Measurements from ENCODE around the gene DCLRE1B. TPM values are rescaled to one million over a fixed set of nuclear protein-coding genes. Genes with fewer than 3 reads are reported as not detected.

The DCLRE1B gene
- total and polyA plus RNA-seq, 8 donors, result 0.68 to 2.7 (median 1.3) TPM

GRCh38 chr1:113928941-113929749 is 24.0 kb downstream of the DCLRE1B start, which contains the start of gene HIPK1:
Gene HIPK1 (plus strand): TSS chr1:113929324.
- no peak for TF ChIP-seq CTCF (IDR thresholded peaks at IDR 0.05)
- FAIRE-seq (no peak), ATAC-seq (peak; percentile 88 to 92 (median 90)), DNase-seq (peak; percentile 91 to 96 (median 94))
- Histone ChIP-seq H3K36me3 (no peaks in the 10 kb centered on the region), H3K27me3 (no peaks in the 10 kb centered on the region), H3K4me1 (peaks cover 26 to 43% (median 38%) of the 10 kb centered on the region in 3 donors), H3K4me3 (peak within 1 kb of the TSS; percentile 76 to 91 (median 86)), H3K27ac (peak within 1 kb of the TSS; percentile 62 to 97 (median 96)), H3K9me3 (no peaks in the 10 kb centered on the region)
- WGBS, 2 donors, result 0% methylated on average over 60 to 61 of the region's 61 CpGs
- intact Hi-C loops (cut with DNase I), result no loop called here

DNA sequence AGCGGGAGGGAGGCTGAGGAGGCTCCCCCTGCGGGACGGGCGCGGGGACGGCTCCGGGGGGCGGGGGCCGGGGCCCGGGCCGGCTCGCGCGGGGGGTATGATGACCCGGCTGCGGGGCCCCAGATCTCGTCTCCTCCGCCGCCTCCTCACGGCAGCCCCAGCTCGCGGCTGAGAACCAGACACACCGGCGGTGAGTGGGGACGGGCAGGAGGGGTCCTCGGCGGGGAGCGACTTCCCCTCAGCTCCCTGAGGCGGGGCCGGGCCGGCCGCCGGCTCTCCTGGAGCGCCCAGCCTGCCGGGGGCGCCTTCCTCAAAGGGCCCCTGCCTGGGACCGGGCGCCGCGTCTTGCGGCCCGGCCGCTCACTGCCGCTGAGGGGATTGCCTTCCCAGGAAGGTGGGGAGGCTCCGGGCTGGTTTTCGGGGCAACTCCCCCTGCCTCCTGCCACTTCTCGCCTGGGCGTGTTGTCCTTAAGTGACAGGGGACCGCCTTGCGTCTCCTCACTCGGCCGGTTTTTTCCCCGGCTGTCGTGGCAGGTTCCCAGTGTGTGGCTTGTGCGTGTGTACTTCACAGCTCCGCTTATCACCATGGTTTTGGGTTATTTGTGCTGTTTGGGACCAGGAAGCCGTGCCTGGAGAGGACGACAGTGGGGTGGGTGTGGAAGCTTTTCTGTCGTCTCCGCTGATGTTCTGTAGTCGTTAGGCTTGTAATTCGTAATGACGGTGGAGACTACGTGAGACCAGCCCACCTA is 24.8 kb downstream of the DCLRE1B start:
- ATAC-seq (peak; percentile 47 to 62 (median 60)), FAIRE-seq (no peak), DNase-seq (peak; percentile 57 to 85 (median 69))
- Histone ChIP-seq H3K27me3 (no peaks in the 10 kb centered on the region), H3K36me3 (no peaks in the 10 kb centered on the region), H3K4me1 (peaks cover 31 to 47% (median 46%) of the 10 kb centered on the region in 3 donors), H3K9me3 (no peaks in the 10 kb centered on the region), H3K27ac (peak overlapping the region; percentile 62 to 97 (median 96)), H3K4me3 (peak overlapping the region; percentile 76 to 91 (median 86))
- TF ChIP-seq CTCF (IDR thresholded peaks at IDR 0.05), result no peak
- 0 to 1% methylated on average over 51 to 64 of the region's 64 CpGs for WGBS, 2 donors
- intact Hi-C loops (cut with DNase I), result no loop called here

DNA sequence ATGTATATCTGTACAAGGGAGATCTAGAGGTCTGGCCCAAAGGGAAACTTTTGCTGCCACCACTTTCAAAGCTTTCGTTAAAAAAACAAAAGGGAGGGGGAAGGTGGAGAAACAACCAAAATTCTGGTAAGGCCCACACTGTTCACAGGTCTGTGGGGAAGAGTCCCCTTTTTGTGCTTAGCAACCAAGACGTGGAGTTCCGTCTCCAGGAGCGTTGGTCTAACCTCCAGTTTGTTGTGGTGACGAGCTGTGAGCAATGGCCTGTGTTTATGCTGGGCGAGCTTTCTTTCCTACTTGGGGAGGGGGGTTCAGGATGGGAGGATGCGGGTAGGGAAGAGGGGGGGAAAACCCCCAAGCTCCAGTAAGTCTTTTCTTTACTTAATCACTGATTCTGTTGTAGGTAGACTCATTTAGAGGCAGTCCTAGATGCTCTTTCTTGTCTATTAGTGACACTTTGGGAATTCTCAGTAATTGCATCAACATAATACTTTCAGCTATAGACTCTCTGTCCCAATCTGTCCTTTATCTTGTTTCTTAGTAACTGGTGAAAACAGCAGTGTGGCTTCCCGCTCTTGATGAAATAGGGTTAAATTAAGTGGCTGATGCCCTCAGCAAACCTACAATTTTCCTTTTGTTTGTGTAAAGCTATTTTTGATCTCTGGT is 25.5 kb downstream of the DCLRE1B start:
- Histone ChIP-seq H3K36me3 (no peaks in the 10 kb centered on the region), H3K27me3 (no peaks in the 10 kb centered on the region), H3K4me3 (peak overlapping the region; percentile 76 to 91 (median 86)), H3K27ac (peak overlapping the region; percentile 62 to 97 (median 96)), H3K9me3 (no peaks in the 10 kb centered on the region), H3K4me1 (peaks cover 31 to 47% (median 47%) of the 10 kb centered on the region in 3 donors)
- WGBS, 2 donors, result 0 to 4% methylated on average over 8 of the region's 8 CpGs
- DNase-seq (peak in 3 of 6 donors; percentile 29 to 37 (median 29)), ATAC-seq (peak; percentile 3 to 44 (median 8)), FAIRE-seq (no peak)
- intact Hi-C loops (cut with DNase I), result no loop called here
- no peak for TF ChIP-seq CTCF (IDR thresholded peaks at IDR 0.05)

DNA sequence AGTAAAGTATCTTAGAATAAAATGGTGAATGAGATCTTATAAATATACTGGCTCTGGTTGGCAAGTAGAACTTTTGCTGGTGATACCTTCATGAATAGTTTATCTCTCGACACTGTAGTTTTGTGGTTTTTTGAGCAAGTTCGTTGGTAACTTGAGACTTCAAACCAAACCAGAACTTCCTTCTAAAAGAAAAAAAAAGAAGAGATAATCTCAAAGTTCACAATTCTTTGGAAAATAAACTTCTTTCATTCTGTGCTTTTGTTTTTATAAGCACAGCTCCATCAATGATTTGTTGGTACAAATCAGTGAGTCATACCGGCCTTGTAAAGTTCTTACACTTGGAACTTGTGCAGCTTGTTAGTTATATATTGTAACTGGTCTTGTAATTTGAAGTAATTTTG is 26.3 kb downstream of the DCLRE1B start:
- no peaks in the 10 kb centered on the region for H3K9me3 ChIP-seq
- peak in 1 of 4 donors; percentile 9 for ATAC-seq
- no peaks in the 10 kb centered on the region for H3K27me3 ChIP-seq
- DNase-seq, result no peak
- WGBS, 2 donors, result 3 to 13% methylated on average over 3 of the region's 3 CpGs
- TF ChIP-seq CTCF (IDR thresholded peaks at IDR 0.05), result no peak
- no peak for FAIRE-seq
- H3K36me3 ChIP-seq, result no peaks in the 10 kb centered on the region
- intact Hi-C loops (cut with DNase I), result no loop called here
- peaks cover 31 to 47% (median 47%) of the 10 kb centered on the region in 3 donors for H3K4me1 ChIP-seq
- peak overlapping the region in 2 of 4 donors; percentile 97 for H3K27ac ChIP-seq
- peak overlapping the region in 2 of 4 donors; percentile 83 to 91 for H3K4me3 ChIP-seq

Measured in pancreas (tissue), 10 donors.